ENCODE measurements around the gene COG7.

GRCh38 chr16:23382279-23382678, 70.7 kb downstream of the COG7 start:
- TF ChIP-seq CTCF (IDR thresholded peaks at IDR 0.05) (no peak), POLR2A (IDR thresholded peaks at IDR 0.05) (no peak)

Data from ovary (tissue), 3 donors.